ENCODE results near the gene GLDN.

DNA sequence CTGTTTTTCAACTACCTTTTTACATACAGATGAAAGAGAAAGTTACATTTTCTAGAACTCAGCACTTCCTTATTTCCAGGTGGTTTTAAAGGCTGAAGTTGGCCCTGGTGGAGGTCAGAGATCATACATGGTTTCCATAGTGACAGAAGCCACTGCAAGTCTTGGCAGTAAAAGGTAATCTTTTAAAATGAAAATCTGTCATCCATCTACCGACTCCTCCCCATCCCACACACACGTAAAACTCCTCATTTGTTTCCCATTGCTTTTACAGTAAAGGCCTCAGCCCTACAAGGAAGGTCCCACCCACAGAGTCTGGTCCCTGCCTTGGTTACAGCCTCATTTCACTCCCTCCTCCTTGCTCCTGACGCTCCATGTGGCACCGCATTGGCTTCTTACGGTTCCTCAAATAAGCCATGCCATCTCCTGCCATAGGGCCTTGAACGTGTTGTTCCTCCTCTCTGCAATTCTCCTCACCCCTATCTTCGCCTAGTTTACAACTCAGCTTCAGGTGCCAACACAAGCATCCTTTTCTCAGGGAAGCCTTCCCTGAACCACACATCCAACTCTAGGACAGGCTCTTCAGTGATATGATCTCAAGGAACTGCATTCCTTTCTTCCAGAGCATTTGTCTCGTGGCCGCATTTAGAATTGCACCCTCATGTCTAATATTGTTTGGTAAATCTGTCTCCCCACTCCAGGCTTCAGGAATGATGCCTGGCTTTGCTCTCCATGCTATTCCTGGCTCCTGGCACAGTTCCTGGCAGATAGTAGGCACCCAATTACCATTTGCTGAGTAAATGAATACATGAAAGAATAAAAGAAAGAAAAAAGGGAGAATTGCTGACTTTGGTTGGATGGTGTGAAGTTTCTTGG lies 5.7 kb upstream of the GLDN start:
- TF ChIP-seq, protein P1, sequence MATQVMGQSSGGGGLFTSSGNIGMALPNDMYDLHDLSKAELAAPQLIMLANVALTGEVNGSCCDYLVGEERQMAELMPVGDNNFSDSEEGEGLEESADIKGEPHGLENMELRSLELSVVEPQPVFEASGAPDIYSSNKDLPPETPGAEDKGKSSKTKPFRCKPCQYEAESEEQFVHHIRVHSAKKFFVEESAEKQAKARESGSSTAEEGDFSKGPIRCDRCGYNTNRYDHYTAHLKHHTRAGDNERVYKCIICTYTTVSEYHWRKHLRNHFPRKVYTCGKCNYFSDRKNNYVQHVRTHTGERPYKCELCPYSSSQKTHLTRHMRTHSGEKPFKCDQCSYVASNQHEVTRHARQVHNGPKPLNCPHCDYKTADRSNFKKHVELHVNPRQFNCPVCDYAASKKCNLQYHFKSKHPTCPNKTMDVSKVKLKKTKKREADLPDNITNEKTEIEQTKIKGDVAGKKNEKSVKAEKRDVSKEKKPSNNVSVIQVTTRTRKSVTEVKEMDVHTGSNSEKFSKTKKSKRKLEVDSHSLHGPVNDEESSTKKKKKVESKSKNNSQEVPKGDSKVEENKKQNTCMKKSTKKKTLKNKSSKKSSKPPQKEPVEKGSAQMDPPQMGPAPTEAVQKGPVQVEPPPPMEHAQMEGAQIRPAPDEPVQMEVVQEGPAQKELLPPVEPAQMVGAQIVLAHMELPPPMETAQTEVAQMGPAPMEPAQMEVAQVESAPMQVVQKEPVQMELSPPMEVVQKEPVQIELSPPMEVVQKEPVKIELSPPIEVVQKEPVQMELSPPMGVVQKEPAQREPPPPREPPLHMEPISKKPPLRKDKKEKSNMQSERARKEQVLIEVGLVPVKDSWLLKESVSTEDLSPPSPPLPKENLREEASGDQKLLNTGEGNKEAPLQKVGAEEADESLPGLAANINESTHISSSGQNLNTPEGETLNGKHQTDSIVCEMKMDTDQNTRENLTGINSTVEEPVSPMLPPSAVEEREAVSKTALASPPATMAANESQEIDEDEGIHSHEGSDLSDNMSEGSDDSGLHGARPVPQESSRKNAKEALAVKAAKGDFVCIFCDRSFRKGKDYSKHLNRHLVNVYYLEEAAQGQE (IDR thresholded peaks at IDR 0.05; ENCODE audit: borderline replicate concordance) = no peak
- TF ChIP-seq, protein P2, sequence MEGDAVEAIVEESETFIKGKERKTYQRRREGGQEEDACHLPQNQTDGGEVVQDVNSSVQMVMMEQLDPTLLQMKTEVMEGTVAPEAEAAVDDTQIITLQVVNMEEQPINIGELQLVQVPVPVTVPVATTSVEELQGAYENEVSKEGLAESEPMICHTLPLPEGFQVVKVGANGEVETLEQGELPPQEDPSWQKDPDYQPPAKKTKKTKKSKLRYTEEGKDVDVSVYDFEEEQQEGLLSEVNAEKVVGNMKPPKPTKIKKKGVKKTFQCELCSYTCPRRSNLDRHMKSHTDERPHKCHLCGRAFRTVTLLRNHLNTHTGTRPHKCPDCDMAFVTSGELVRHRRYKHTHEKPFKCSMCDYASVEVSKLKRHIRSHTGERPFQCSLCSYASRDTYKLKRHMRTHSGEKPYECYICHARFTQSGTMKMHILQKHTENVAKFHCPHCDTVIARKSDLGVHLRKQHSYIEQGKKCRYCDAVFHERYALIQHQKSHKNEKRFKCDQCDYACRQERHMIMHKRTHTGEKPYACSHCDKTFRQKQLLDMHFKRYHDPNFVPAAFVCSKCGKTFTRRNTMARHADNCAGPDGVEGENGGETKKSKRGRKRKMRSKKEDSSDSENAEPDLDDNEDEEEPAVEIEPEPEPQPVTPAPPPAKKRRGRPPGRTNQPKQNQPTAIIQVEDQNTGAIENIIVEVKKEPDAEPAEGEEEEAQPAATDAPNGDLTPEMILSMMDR (IDR thresholded peaks at IDR 0.05; ENCODE audit: poor library complexity, severe bottlenecking) = no peak
- TF ChIP-seq EZH2 (IDR thresholded peaks at IDR 0.05; ENCODE audit: borderline replicate concordance, insufficient read depth, low read length, poor library complexity, severe bottlenecking) = no peak
- TF ChIP-seq EP300 (conservative IDR thresholded peaks at IDR 0.05; ENCODE audit: poor library complexity, severe bottlenecking) = no peak

All from neural cell (in vitro differentiated cells).